Measurements from ENCODE around the gene KIF1A.

GRCh38 chr2:240664622-240665021 is 155.4 kb downstream of the KIF1A start:
- TF ChIP-seq CTCF (IDR thresholded peaks at IDR 0.05; ENCODE audit: poor library complexity, severe bottlenecking) = no peak
- TF ChIP-seq REST (IDR thresholded peaks at IDR 0.05; ENCODE audit: borderline replicate concordance) = no peak
- TF ChIP-seq EZH2 (IDR thresholded peaks at IDR 0.05; ENCODE audit: borderline replicate concordance, insufficient read depth, low read length, poor library complexity, severe bottlenecking) = no peak
- TF ChIP-seq POLR2AphosphoS5 (IDR thresholded peaks at IDR 0.05) = no peak
- no peak for TF ChIP-seq SMC3 (conservative IDR thresholded peaks at IDR 0.05; ENCODE audit: poor library complexity)
- no peak for TF ChIP-seq RAD21 (conservative IDR thresholded peaks at IDR 0.05)
- no peak for TF ChIP-seq TAF1 (IDR thresholded peaks at IDR 0.05; ENCODE audit: low read depth)
